HG02884 (cell line): ENCODE data around the gene CADM2.

ENCODE experiments used
- ATAC-seq: cut with Tn5 transposase; IDR thresholded peaks from one replicate; pipeline ENCODE4 v1.9.1; 2021; ENCODE audit warnings: mild to moderate bottlenecking, moderate library complexity; ENCODE audit not compliant: unreplicated experiment

CADM2 gene

DNA sequence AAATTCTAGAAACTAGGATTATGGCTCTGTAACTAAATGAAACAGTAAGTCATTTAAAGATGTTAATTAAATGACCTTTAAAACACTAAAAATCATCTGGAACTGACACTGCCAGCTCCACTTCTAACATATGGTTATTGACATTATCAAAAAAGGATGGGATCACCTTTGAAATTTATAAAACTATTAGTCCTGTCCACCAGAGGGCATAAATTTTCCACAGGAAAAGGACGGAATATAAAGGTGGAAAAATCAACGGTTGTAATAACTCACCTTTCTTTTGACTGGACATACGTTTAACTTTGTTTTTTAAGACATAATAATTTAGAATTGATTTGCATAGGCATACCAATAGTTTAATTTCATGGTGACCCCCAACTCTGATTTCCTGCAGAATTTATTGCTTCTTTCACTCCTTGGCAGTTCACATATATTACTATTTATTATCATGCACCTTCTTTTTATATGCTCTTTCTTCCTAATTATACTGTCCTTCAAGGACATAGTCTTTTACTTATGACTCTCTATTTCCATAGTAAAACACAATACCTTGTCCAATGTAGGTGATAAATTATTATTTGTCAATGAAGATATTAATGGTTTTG is 345.7 kb downstream of the CADM2 start:
- no peak for ATAC-seq

DNA sequence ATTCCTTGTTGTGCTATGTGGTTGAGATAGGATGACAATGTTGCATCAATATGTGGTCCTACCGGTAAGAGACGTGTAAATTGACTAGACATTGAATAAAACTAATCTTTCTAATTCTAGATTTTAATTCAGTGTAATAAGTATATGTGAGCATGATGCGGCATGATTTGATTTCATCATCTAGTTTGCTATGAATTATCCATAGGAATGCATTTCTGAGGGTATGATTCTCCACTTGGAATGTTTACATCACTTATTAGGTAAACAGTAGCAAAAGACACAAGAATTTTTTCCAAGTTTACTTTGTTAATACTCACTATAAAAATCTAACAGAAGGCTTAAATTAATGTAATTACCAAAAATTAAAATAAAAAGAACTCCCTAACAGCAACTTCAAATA is 353.5 kb downstream of the CADM2 start:
- no peak for ATAC-seq

DNA sequence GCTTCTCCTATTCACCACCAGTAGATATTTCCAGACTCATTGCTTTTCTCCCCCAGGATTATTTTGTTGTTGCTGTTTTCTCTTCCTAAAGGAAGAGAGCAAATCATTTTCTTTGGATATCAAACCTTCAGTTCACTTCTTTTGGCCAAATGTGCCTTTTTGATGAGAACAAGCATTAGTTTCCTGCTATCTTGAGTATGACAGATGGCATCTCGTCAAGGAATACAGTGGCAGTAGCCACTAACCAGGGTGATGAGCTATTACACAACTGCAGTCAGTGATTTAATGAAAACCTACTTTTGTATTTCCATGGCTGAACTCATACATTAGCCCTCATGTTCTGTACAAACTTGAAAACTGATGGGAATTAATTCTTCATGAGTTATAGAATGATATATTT is 354.6 kb downstream of the CADM2 start:
- no peak for ATAC-seq

DNA sequence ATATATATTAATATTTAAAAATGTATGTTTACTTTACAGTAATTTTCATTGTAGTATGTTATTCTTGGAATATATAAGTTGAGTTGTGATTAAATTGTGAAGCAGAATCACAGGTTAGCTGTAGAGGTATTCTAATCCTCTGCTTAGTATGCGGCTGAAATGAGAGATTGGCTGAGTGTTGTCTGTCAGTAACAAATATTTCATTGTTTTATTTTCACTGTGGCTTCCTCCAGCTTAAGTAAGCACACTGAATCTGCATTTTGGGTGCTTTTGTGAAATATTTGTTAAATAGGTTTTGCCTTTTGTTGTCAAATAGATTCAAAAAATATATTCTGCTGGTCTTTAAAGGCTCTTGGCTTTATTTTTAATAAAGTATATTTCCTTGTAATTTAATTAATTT is 357.5 kb downstream of the CADM2 start:
- ATAC-seq, result no peak

DNA sequence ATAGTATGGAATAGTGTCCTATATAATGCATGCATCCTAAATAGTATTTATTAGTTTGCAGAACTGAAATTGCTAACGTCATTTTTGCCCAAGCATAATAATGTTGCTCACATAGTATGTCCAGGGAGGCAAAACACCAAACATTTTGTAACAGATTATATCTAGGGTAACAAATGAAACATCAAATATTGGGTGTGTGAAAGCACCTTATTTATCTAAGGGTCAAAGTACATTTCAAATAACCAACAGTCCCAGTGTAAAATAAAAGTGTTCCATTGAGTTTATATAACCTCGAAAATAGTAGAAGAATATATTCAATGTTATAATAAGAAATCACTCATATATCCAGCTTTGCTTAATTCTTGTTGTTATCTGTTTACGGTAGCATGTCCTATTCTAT is 363.1 kb downstream of the CADM2 start:
- ATAC-seq, result no peak

DNA sequence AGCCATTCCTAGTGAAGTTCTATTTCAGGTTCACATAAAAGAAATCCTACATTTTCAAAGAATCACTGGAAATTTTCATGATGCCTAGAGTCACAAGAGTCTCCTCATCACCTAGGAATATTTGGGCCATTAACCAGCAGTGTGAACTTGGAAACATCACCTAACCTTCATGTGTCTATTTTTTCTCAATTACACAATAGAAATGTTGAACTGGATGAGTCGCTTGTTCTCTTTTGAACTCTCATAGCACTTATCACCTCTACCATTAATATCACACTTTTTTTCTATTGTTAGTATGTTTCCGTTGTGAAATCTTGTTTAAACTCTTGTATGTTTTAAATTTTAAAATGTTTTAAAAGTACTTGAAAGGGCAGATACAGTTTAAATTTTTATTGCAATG is 371.3 kb downstream of the CADM2 start:
- no peak for ATAC-seq

DNA sequence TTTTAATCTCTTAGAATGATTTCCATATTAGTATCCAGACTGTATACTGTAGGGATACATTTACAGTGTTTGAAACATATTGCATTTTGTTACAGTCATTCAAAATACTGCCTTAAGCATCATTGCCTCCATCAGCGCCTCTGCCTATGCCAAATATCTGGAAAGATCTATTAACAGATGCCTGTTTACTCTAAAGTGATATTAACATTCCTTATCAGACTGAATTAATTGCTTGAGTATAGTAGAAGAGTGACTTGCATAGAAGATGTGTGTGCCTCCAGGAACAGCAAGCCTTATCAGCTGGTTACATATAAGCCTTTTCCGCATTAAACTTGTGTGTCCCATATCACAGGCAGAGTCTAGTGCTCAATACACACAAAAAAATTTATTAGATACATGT is 379.1 kb downstream of the CADM2 start:
- ATAC-seq, result no peak

DNA sequence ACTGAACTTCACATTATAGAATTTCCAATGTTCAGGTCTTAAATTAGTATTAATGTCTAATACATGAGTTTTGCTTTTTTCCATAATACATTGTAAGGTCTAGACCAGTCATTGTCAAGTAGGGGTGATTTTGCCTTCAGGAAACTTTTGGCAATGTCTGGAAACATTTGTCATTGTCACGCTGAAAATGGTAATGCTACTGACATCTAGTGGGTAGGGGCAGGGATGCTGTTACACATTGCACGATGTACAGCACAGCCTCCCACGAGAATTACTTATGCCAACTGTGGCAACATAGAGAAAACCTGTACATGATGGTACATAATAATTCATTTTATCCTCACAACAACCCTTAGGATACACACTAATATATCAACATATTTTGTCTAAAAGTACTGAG is 384.1 kb downstream of the CADM2 start:
- peak; percentile 72 for ATAC-seq

DNA sequence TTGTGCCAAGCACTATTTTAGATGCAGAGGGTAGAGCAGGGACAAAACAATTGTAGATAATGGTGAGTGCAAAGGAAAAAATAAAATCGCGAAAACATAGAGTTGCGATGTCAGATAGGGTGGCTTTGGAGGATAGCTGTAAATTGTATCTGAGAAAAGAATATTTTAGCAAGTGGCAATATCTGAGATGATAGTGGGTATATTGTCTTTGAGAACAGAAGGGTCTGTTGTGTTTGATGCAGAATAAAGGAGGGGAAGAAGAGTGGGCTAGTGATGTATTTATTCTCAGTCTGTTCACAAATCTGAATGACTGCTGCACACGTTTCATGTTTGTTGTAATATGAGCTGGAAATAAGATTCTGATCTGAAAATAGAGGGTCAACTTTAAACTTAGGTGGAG is 396.8 kb downstream of the CADM2 start:
- ATAC-seq, result no peak

DNA sequence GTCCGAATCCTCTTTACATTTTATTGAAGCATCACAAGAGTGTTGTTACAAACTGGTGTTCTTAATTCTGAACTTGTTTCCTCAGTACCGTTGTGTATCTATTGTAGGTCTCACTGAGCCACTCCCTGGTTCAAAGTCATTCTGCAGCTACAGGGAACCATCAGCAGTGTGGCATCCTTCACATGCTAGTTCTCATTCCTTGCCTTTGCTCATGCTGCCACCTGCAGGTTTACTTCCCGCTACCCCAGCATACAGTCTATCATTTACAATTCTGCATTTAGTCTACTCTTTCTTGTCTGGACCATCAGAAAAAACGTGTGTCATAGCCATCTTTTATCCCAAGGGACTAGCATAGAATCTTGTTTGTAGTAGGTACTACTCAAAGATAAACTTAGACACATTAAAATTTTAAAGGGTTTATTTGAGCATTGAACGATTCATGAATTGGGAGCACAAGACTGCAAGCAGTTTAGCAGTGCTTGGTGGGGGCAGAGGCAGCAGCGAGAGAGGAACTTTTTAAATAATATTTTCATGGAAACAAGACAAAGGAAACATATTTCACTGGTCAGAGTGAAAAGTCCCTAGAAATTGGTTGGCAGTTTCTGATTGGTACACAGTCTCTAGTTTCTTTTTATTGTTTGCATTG is 402.1 kb downstream of the CADM2 start:
- ATAC-seq, result no peak

DNA sequence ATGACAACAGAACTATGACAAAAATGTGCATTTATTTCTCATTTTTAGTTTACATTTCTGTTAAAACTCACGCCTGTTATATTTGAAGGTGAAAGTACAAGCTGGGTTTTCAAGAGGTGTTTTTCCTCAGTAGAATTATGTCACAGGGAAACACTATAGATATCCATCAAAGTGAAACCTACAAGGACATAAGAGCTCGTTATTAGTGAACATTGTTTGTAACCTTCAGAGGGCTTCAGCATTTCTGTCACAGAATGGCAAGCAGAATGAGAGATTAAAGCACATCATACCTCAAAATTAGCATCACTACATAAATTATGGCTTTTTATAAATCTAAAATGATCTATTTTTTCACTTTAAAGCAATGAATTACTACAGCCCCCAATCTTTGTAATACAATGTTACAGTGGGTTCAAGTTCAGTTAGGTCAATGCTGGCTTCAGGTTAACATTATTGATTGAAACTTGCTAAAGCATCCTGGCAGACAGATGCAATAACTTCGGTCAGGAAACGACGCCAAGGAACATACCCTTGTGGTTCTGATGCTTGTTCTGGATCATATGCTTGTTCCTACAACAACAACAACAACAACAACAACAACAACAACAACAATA is 405.6 kb downstream of the CADM2 start:
- ATAC-seq, result no peak

DNA sequence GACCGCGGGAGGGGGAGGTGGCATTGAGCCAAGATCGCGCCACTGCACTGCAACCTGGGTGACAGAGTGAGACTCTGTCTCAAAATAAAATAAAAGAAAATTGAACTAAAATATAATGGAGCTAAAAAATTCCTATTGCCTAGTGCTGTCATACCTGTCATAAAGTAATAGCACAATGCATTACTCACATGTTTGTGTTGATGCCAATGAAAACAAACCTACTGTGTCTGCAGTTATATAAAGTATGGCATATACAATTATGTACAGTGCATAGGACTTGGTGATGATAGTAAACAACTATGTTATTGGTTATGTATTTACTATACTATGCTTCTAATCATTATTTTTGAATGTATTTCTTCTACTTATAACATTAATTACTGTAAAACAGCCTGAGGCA is 411.6 kb downstream of the CADM2 start:
- ATAC-seq, result no peak

DNA sequence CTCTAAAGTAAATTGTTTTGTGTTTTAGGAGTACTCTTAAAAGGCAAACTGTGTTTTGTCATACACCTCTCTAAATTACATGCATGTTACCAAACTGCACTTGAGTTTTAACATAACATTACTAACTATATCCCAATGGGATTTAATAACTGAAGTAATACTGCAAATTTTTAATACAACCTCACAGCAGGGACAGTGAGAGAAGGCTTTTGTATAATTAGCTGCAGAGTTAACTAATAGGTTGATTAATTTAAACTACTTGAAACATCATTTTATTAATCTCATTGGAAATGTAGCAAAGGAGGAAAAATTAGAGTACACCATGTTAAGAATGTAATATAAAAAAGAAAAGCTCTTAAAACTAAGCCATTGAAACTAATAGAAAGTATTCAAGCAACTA is 417.3 kb downstream of the CADM2 start:
- ATAC-seq, result no peak

DNA sequence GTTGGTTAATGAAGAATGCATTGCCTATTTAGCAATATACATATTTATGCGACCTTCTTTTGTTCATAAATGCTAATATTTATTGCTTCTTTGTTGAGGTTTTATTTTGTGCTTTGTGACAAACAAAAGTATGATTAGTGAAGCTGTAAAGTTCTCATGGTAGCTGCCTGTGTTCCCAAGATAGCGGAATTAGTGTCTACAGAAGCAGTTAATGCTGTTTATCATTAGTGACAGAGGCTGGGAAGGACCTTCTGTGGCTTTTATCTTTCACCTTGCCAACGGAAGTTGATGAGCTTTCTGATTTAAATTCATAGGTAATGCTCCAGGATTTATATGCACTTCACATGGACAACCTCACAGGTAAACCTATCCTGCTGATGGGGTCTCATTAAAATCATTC is 418.3 kb downstream of the CADM2 start:
- no peak for ATAC-seq

DNA sequence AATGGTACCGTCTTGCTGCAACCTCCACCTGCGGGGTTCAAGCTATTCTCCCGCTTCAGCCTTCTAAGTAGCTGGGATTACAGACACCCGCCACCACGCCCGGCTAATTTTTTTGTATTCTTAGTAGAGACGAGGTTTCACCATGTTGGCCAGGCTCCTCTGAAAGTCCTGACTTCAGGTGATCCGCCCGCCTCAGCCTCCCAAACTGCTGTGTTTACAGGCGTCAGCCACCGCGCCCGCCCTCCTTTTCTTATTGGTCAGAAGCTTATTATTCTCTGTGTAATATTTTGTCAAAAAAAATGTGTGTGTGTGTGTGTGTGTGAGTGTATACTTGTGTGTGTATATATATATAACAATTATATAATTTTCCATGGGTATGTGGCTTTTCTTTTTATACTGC is 425.6 kb downstream of the CADM2 start:
- no peak for ATAC-seq

DNA sequence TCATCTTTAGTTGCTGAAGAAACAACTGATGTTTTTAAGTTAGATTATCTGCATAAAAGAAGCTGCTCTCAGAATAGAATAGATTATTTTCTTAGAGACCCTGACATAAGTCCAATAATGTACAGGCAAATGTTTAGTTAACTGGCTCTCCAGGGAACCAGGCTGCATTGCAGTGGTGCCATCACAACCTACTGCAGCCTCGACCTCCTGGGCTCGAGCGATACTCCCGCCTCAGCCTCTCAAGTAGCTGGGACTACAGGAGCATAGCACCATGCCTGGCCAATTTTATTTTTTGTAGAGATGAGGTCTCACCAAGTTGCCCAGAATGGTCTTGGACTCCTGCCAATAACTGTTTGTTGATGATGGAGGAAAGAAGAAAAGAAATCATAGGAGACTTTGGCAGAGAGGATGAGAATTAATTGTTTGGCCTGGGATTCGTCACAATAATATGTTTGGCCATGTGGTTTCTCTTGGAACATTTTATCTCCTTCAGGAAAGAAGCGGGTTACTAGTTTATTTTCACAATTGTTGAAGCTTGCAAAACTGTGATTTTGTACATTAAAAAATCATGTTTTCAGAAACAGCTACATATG is 429.2 kb downstream of the CADM2 start:
- ATAC-seq, result no peak

DNA sequence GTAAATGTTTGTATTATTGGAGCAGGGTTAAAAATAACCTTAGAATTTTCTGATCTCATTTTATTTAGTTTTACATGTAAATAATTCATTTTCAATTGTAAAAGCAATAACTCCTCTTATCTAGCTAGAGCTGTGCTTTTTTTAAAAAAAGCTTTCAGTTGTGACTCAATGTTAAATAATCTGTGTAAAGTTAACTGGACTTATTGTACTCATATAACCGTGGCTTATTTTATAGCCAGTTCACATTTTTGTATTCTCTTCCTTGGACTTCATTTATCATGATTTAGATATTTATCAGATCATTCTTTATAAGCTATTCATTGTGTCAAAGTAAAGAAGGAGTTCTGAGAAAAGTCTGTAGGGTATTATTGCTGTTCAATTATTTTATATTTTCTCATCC is 435.6 kb downstream of the CADM2 start:
- ATAC-seq, result no peak

DNA sequence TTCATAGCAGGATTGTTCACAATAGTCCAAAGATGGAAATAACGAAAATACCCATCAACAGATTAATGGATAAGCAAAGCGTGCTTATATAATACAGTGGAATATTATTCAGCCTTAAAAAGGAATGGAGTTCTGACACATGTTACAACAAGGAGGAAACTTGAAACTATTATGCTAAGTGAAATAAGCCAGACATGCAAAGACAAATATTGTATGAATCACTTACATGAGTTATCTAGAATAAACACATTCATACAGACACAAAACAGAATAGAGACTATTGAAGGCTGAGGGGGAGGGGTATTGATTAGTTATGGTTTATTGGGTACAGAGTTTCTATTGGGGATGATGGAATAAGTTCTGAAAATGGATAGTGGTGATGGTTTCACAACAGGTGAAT is 438.6 kb downstream of the CADM2 start:
- ATAC-seq, result no peak

DNA sequence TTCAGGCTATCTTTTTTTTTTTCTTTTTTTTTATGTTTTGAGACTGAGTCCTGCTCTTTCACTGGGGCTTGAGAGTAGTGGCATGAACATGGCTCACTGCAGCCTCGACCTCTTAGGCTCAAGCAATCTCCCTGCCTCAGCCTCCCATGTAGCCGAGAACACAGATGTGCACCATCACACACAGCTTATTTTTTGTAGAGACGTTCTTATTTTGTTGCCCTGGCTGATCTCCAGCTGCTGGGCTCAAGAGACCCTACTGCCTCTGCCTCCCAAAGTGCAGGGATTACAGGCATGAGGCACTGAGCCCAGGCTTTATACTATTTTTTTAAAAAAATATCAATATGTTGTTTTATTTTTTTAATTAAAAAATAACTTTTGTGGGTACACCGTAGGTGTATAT is 467.3 kb downstream of the CADM2 start:
- ATAC-seq, result no peak

DNA sequence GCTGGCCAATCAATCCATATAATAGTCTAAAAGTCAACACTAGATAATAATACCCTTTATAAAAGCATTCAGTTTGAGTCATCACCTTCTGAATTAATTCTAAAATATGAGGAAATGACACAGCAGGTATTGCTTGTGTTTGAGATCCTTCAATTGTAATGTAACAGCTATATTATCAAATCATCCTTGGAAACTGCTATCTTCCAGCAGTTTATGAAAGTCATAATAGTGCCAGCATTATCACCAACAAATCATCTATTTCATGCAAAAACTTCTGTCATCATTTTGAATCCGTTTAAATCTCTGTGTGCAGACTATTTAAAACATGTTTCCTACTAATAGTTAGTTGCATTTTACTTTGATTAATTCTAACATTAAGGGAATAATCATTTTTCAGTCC is 468.7 kb downstream of the CADM2 start:
- ATAC-seq, result no peak

DNA sequence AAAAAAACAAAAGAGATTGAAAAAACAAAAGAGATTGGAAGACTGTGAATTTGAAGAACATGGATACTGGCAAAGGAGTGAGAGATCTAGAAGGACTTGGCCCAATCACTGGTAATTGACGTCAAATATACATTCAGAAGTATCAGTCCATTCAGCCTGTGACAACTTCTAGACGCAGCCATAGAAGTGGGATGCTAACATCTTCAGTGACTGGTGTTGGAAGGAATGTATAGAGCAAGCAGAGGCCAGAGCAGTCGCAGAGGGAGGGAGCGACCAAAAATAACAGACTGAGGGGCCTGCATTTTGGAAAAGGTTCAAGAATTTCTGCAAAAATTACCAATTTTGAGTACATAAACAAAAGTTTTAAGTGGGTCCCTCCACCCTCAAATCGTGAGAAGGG is 473.3 kb downstream of the CADM2 start:
- ATAC-seq, result no peak

DNA sequence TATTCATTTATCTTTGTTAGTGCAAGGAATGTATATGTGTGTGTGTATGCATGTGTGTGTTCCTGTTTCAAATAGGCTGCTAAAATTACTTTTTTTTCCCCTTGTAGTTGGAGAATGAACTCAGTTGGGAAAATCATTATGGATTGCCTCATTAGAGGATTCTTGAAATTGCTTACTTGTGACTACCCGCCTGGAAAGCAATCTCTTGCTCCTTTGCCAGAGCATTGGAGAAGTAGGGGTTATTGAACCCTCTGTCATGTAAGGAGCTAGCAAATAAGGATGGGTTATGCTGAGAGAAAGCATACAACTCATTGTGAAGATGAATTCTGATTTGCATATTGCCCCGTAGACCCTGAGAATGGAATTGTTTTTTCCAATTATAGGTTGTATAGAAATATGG is 474.5 kb downstream of the CADM2 start:
- no peak for ATAC-seq
